Measurements from ENCODE around the gene LINGO1. TPM values are rescaled to one million over a fixed set of nuclear protein-coding genes. Genes with fewer than 3 reads are reported as not detected.

LINGO1 gene
- total and polyA plus RNA-seq, 4 donors = 0.33 to 5.1 (median 0.88) TPM

DNA sequence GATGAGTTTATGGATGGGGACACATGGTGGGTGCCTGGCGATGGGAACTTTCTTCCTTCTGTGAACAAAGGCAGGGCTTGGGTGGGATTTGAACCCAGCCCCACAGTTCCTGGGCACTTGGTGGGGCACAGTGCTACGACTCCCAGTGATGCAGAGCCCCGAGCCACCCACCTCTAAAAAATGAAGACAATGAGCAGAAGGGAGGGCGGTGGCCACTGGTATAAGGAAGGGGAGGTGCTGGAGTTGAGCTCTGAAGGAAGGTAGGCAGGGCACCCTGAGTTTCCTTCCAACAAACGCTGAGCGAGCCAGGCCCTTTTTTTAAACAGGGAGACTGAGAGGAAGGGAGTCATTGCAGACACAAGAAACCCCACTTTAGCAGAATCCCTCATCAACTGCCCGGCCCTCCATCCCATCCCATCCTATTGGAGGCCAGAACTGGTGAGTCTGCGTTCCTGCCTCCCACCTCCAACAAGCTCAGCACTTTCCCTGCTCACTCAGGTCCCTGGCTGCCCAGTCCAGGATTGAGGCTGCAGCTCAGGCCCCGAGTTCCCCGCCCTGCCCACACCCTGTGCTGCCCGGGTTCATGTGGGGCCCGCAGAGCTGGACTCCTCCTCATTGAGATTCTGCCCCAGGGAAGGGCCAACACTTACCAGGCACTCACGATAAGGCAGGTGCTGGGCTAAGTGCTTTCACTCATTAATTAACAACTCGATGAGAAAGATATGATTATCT, 57.3 kb downstream of the LINGO1 start:
- Histone ChIP-seq H3K4me3 (no peak overlapping the region), H3K27ac (ENCODE audit: low read depth in 1 of 2, low read length in 1 of 2) (no peak overlapping the region), H3K4me1 (ENCODE audit: control insufficient read depth in 5 of 5, insufficient read depth in 5 of 5, low read length in 5 of 5) (peaks cover 0 to 6% (median 0%) of the 10 kb centered on the region in 5 donors), H3K9me3 (ENCODE audit: control insufficient read depth in 4 of 4, insufficient read depth in 3 of 4, low read length in 3 of 4) (peaks cover 0 to 3% (median 0%) of the 10 kb centered on the region in 4 donors), H3K27me3 (ENCODE audit: control insufficient read depth in 3 of 3, insufficient read depth in 3 of 3, low read length in 2 of 3) (no peaks in the 10 kb centered on the region), H3K9ac (ENCODE audit: insufficient read depth in 1 of 2, low read length in 2 of 2) (no peak overlapping the region), H3K36me3 (ENCODE audit: control insufficient read depth in 4 of 4, insufficient read depth in 4 of 4, low read length in 4 of 4) (no peaks in the 10 kb centered on the region)
- no peak for TF ChIP-seq CTCF (IDR thresholded peaks at IDR 0.05; ENCODE audit: control extremely low read depth, extremely low read depth)
- WGBS, 2 donors = 70 to 71% methylated on average over 14 of the region's 14 CpGs
- DNase-seq (peak in 1 of 3 donors; percentile 34), ATAC-seq (ENCODE audit: insufficient read depth, low FRiP score) (no peak)

DNA sequence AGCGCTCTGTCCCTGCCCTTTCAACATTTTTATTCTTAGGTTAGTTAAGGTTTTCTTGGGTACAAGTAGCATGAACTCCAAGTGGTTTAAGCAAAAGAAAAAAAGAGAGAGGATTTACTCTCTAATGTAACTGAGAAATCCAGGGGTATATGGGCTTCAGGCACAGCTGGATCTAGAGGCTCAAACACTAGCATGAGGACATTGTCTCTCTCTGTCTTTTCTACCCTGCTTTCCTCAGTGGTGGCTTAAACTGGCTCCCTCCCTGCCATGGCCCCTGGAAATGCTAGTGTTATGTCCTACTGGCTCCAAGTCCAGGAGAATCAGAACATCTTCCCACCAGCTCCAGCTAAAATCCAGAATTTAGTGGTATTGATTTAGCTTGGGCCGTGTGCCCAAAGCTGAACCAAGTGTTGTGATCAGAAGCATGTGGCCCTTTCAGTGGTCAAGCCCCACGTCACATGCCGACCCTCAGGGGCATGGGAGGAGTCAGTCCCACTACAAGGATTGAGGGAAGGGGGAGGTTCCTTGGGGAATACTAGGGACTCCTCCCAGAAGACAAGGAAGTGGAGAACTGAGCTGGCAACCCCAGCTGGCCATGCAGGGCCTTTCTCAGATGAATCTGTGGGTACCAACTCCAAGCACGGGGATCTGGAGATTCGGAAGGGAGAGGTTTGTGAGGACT, 58.0 kb downstream of the LINGO1 start:
- no peaks in the 10 kb centered on the region for H3K27me3 ChIP-seq (ENCODE audit: control insufficient read depth in 3 of 3, insufficient read depth in 3 of 3, low read length in 2 of 3)
- no peak for ATAC-seq (ENCODE audit: insufficient read depth, low FRiP score)
- H3K36me3 ChIP-seq (ENCODE audit: control insufficient read depth in 4 of 4, insufficient read depth in 4 of 4, low read length in 4 of 4) = no peaks in the 10 kb centered on the region
- no peak for TF ChIP-seq CTCF (IDR thresholded peaks at IDR 0.05; ENCODE audit: control extremely low read depth, extremely low read depth)
- H3K9ac ChIP-seq (ENCODE audit: insufficient read depth in 1 of 2, low read length in 2 of 2) = no peak overlapping the region
- DNase-seq = no peak
- peaks cover 0 to 3% (median 0%) of the 10 kb centered on the region in 4 donors for H3K9me3 ChIP-seq (ENCODE audit: control insufficient read depth in 4 of 4, insufficient read depth in 3 of 4, low read length in 3 of 4)
- WGBS, 2 donors = 86 to 95% methylated on average over 6 of the region's 6 CpGs
- H3K4me1 ChIP-seq (ENCODE audit: control insufficient read depth in 5 of 5, insufficient read depth in 5 of 5, low read length in 5 of 5) = peaks cover 0 to 8% (median 2%) of the 10 kb centered on the region in 5 donors
- no peak overlapping the region for H3K27ac ChIP-seq (ENCODE audit: low read depth in 1 of 2, low read length in 1 of 2)
- H3K4me3 ChIP-seq = no peak overlapping the region

GRCh38 chr15:77573802-77574201, 58.9 kb downstream of the LINGO1 start:
- Histone ChIP-seq H3K4me1 (ENCODE audit: control insufficient read depth in 5 of 5, insufficient read depth in 5 of 5, low read length in 5 of 5) (peaks cover 0 to 16% (median 3%) of the 10 kb centered on the region in 5 donors), H3K27ac (ENCODE audit: low read depth in 1 of 2, low read length in 1 of 2) (no peak overlapping the region), H3K9ac (ENCODE audit: insufficient read depth in 1 of 2, low read length in 2 of 2) (no peak overlapping the region), H3K36me3 (ENCODE audit: control insufficient read depth in 4 of 4, insufficient read depth in 4 of 4, low read length in 4 of 4) (no peaks in the 10 kb centered on the region), H3K4me3 (no peak overlapping the region), H3K27me3 (ENCODE audit: control insufficient read depth in 3 of 3, insufficient read depth in 3 of 3, low read length in 2 of 3) (no peaks in the 10 kb centered on the region), H3K9me3 (ENCODE audit: control insufficient read depth in 4 of 4, insufficient read depth in 3 of 4, low read length in 3 of 4) (peaks cover 0 to 3% (median 0%) of the 10 kb centered on the region in 4 donors)
- ATAC-seq (ENCODE audit: insufficient read depth, low FRiP score) = no peak
- no peak for TF ChIP-seq CTCF (IDR thresholded peaks at IDR 0.05; ENCODE audit: control extremely low read depth, extremely low read depth)
- DNase-seq = no peak
- 81 to 85% methylated on average over 4 of the region's 4 CpGs for WGBS, 2 donors
